GM12874 (cell line): ENCODE measurements around the gene L3MBTL2.

Source experiments
- CTCF ChIP-seq: IDR thresholded peaks from 2 replicates; pipeline ENCODE4 v1.5.1; 2011; ENCODE audit warnings: low read depth, mild to moderate bottlenecking, control low read depth, low read length, moderate library complexity; ENCODE audit not compliant: insufficient read depth

Gene L3MBTL2

DNA sequence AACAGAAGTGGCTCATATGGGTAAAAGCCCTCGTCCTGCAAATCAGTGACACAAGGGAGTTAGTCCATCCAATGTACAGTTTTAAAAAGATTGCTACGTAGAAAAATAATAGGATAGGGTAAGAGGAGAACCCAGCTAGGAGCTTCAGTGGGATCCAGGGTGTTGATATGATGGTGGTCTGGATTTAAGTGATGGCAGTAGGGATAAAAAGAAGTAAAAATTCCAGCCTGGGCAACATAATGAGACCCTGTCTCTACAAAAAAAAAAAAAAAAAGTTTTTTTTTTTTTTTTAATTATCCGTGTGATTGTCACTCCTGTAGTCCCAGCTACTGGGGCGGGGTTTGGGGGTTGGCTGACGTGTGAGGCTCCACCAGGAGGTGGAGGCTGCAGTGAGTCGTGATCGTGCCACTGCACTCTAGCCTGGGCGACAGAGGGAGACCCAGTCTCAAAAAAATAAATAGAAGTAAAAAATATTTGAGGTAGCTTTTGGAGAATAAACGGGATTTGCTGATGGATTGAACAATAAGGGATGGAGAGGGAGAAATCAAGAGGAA is 7.0 kb upstream of the L3MBTL2 start:
- TF ChIP-seq CTCF: no peak

DNA sequence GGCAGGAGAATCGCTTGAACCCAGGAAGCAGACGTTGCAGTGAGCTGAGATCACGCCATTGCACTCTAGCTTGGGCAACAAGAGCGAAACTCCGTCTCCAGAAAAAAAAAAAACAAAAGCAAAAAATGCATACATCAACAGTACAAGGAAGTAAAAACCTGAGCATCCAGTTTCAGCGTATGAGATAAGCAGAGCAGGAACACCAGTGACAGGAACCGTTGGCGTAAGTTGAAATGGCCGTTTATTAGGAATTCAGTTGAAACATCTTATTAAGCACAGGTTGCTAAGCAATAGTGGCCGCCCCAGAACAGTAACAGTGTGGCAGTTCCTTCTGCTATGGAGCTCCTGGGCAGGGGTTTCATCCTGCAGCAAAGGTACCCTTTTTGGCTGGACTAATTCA is 4.0 kb upstream of the L3MBTL2 start:
- TF ChIP-seq CTCF: no peak

DNA sequence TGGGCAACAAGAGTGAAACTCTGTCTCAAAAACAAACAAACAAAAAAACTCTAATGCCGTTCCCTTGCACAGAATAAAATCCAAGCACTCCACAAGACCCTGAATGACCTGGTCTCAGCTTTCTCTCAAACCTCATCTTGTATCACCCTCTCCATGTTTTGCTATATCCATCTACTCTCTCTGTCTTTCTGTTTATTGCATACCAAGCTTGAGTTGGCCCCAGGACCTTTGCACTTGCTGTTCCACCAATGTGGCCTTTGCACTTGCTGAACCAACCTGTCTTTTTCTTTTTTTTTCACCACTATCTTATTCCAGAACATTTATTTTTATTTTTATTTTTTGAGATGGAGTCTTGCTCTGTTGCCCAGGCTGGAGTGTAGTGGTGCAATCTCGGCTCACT is 2.0 kb upstream of the L3MBTL2 start:
- TF ChIP-seq CTCF: no peak

GRCh38 chr22:41204066-41204465 is 1.0 kb upstream of the L3MBTL2 start:
- no peak for TF ChIP-seq CTCF

DNA sequence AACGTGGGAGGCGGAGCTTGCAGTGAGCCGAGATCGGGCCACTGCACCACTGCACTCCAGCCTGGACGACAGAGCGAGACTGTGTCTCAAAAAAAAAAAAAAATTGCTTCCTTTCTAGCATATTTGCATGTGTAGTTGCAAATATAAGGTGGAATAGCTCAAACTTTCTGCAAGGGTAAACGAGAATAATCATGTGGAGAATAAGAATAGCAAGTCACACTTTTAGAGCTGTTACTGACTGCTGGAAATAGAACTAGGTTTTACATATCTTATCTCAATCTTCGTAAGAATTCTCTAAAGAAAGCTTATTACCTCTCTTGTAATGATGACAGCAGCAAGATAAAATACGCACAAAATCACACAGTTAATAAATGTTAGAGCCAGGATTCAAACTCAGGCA is 1.6 kb downstream of the L3MBTL2 start:
- TF ChIP-seq CTCF: no peak

GRCh38 chr22:41215409-41215808 is 10.3 kb downstream of the L3MBTL2 start:
- TF ChIP-seq CTCF: no peak

GRCh38 chr22:41215926-41216325 is 10.8 kb downstream of the L3MBTL2 start:
- no peak for TF ChIP-seq CTCF
